HG02798 (cell line): Measurements from ENCODE around the gene CASK.

Experiments
- ATAC-seq: cut with Tn5 transposase; IDR thresholded peaks from one replicate; pipeline ENCODE4 v1.9.1; 2021; ENCODE audit warnings: mild to moderate bottlenecking; ENCODE audit not compliant: unreplicated experiment, poor library complexity

The CASK gene

GRCh38 chrX:41599507-41599906, 323.8 kb downstream of the CASK start:
- ATAC-seq, result no peak

- ATAC-seq, result peak; percentile 75
These were observed 326.8 kb downstream of the CASK start for GRCh38 chrX:41596596-41596995.

- no peak for ATAC-seq
These were observed 328.7 kb downstream of the CASK start for GRCh38 chrX:41594634-41595033.

GRCh38 chrX:41591906-41592305, 331.4 kb downstream of the CASK start:
- ATAC-seq, result no peak

GRCh38 chrX:41590641-41591040, 332.7 kb downstream of the CASK start:
- ATAC-seq, result no peak

- no peak for ATAC-seq
These were observed 333.6 kb downstream of the CASK start for GRCh38 chrX:41589634-41590270.

- no peak for ATAC-seq
These were observed 335.1 kb downstream of the CASK start for GRCh38 chrX:41588271-41588670.

GRCh38 chrX:41580423-41581064, 342.8 kb downstream of the CASK start:
- no peak for ATAC-seq

- ATAC-seq, result no peak
These were observed 359.5 kb downstream of the CASK start for GRCh38 chrX:41563876-41564275.

- ATAC-seq, result peak; percentile 86
These were observed 362.3 kb downstream of the CASK start for GRCh38 chrX:41561045-41561444.

- no peak for ATAC-seq
These were observed 363.9 kb downstream of the CASK start for GRCh38 chrX:41559235-41560052.

GRCh38 chrX:41558531-41558930, 364.8 kb downstream of the CASK start:
- ATAC-seq, result no peak

GRCh38 chrX:41556958-41557357, 366.4 kb downstream of the CASK start:
- no peak for ATAC-seq

GRCh38 chrX:41553688-41554087, 369.7 kb downstream of the CASK start:
- no peak for ATAC-seq

GRCh38 chrX:41548411-41548810, 374.9 kb downstream of the CASK start:
- ATAC-seq, result no peak

- ATAC-seq, result no peak
These were observed 379.7 kb downstream of the CASK start for GRCh38 chrX:41543668-41544067.

- ATAC-seq, result no peak
These were observed 380.3 kb downstream of the CASK start for GRCh38 chrX:41543025-41543424.

GRCh38 chrX:41542536-41542935, 380.8 kb downstream of the CASK start:
- no peak for ATAC-seq

- ATAC-seq, result no peak
These were observed 381.2 kb downstream of the CASK start for GRCh38 chrX:41542135-41542534.

- no peak for ATAC-seq
These were observed 382.0 kb downstream of the CASK start for GRCh38 chrX:41541386-41541785.

- no peak for ATAC-seq
These were observed 384.6 kb downstream of the CASK start for GRCh38 chrX:41538707-41539106.
